Stimulated activated naive CD8-positive, alpha-beta T cell treated with anti-CD3 and anti-CD28 coated beads, Interleukin-15, amount 100 ng/mL, for 72 hours (primary cell): ENCODE data around the gene KCNQ1OT1.

ENCODE experiments used
- ATAC-seq: fragments of 150-1000 bp; cut with Tn5 transposase; 2 replicates; pipeline ENCODE4 v1.10.0; 2021; ENCODE audit warnings: mild to moderate bottlenecking, moderate library complexity
- DNase-seq, 2 donors: peaks; one replicate each; pipeline ENCODE4 v3.0.0; 2021 to 2022
- H3K27ac Mint-ChIP-seq, 2 donors: one replicate each; pipeline ENCODE4 v1.8.0; 2022; ENCODE audit warnings: mild to moderate bottlenecking in 2 of 2, mixed read lengths in 2 of 2, moderate library complexity in 2 of 2
- H3K27me3 Mint-ChIP-seq: one replicate; pipeline ENCODE4 v1.8.0; 2022; ENCODE audit warnings: mixed read lengths
- H3K4me1 Mint-ChIP-seq: one replicate; pipeline ENCODE4 v1.8.0; 2022; ENCODE audit warnings: mild to moderate bottlenecking, mixed read lengths
- H3K4me3 Mint-ChIP-seq, 2 donors: one replicate each; pipeline ENCODE4 v1.8.0; 2022; ENCODE audit warnings: mild to moderate bottlenecking in 2 of 2, mixed read lengths in 2 of 2, moderate library complexity in 1 of 2
- H3K9me3 Mint-ChIP-seq, 2 donors: one replicate each; pipeline ENCODE4 v1.8.0; 2022; ENCODE audit warnings: mixed read lengths in 2 of 2

Gene KCNQ1OT1

DNA sequence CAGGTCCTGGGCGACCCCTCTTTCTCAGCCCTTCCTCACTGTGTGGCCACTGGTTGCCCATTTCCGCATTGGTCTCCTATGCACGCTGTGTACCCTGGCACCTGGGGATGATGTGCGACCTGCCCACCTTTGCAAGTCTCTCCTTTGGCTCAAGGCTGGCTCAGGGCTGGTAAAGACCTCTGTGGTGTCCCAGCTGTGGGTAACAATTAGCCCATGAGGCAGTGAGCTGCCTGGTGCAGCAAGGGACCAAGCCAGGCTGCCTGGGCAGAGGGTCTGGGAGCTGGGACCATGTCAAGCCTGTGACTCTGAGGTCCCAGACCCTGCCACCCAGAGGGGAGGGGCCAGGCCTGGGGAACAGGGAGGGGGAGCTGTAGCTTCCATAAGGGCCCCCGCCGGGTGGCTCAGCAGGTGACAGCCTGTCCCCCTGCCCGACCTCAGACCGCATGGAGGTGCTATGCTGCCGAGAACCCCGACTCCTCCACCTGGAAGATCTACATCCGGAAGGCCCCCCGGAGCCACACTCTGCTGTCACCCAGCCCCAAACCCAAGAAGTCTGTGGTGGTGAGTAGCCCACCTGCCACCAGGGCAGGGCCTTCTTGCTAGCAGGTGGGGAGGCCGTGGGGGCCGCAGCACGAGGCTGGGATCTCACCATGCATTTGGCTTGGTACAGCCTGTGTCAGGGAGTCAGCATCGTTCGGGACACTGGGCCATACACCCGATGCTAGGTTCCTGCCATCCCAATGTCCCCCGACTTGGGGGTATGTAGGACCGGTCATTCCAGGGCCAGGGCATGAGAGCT, 112.5 kb downstream of the KCNQ1OT1 start:
- Mint-ChIP-seq H3K4me3 (no peak overlapping the region), H3K27me3 (no peaks in the 10 kb centered on the region), H3K4me1 (no peaks in the 10 kb centered on the region), H3K27ac (peak overlapping the region in 1 of 2 donors; percentile 77), H3K9me3 (no peaks in the 10 kb centered on the region)
- ATAC-seq (no peak), DNase-seq (peak in 1 of 2 donors; percentile 6)

DNA sequence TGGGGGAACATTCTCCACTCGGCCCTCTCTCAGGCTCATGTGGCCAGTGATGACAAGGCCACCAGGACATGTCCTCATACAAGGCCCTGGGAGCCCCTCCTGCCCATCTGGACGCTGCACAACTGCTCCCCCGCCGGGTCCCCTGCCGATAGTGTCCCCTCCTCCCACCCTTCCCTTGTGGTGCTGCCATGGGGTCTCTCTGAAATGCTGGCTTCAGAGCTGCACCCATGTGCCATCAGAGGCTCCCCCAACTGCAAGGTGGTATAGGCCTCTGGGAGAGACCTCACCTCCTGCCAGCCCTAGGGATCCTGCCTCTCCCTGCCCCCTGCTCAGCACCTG, 113.0 kb downstream of the KCNQ1OT1 start:
- DNase-seq, result no peak
- Mint-ChIP-seq H3K4me1 (no peaks in the 10 kb centered on the region), H3K9me3 (no peaks in the 10 kb centered on the region), H3K27me3 (no peaks in the 10 kb centered on the region), H3K4me3 (no peak overlapping the region), H3K27ac (no peak overlapping the region)
- no peak for ATAC-seq

DNA sequence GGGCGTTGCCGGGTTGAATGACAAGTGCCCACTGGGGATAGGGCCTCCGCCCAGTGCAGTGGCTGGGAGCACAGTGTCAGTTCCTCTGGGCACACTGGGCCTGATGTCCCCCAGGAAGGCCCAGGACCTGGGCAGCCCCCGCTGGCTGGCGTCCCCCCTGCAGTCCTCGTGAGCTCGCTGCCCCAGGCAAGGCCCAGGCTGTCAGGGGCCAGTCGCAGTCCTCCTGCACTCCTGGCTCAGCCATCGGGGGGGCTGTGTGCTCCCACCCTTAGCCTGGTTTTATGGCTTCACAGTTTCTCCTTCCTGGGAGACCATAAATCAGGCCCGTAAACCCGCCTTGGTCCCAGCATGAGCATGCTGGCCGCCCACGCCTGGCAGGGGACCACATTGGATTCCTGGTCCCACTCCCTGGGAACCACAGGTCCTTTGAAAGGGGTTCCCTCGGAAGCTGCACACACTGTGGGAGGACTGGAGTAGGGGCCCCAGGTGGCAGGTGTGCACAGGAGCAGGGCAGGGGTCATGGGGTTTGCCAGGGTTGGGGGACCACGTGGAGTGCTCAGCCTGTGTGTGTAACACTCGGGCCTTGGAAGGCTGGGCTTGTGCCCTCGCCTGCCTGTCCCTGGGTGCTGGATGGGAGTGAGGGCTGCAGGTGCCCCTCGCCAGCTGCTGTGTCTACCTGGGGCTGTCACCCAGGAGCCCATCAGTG, 113.6 kb downstream of the KCNQ1OT1 start:
- Mint-ChIP-seq H3K27ac (no peak overlapping the region), H3K4me1 (no peaks in the 10 kb centered on the region), H3K4me3 (no peak overlapping the region), H3K27me3 (no peaks in the 10 kb centered on the region), H3K9me3 (no peaks in the 10 kb centered on the region)
- ATAC-seq (no peak), DNase-seq (no peak)

DNA sequence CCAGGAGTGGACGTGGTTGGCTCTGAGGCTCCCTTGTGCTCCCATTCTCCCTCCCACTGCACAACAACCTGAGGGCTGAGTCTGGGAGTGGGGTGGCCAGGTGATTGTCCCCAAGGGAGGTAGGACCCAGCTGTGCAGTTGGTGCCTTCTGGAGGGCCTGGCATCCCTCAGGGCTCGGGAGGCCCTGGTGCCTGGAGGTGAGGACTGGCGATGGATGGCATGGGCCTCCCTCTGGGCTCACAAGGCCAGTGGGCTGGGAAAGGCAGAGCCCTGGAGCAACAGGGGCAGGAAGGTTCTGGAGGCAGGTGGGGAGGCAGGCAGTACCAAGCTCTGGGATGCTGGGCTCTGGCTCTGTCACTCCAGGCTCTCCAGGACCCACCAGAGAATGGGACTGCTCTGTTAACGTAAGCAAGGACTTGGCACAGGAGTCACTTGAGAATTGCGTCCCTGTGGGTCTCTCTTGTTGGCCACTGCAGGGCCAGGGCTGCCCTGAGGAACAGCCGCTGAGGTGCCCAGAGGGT, 114.2 kb downstream of the KCNQ1OT1 start:
- H3K4me1 Mint-ChIP-seq, result no peaks in the 10 kb centered on the region
- ATAC-seq (no peak), DNase-seq (no peak)
- no peak overlapping the region for H3K27ac Mint-ChIP-seq
- H3K4me3 Mint-ChIP-seq, result no peak overlapping the region
- no peaks in the 10 kb centered on the region for H3K27me3 Mint-ChIP-seq
- H3K9me3 Mint-ChIP-seq, result no peaks in the 10 kb centered on the region

DNA sequence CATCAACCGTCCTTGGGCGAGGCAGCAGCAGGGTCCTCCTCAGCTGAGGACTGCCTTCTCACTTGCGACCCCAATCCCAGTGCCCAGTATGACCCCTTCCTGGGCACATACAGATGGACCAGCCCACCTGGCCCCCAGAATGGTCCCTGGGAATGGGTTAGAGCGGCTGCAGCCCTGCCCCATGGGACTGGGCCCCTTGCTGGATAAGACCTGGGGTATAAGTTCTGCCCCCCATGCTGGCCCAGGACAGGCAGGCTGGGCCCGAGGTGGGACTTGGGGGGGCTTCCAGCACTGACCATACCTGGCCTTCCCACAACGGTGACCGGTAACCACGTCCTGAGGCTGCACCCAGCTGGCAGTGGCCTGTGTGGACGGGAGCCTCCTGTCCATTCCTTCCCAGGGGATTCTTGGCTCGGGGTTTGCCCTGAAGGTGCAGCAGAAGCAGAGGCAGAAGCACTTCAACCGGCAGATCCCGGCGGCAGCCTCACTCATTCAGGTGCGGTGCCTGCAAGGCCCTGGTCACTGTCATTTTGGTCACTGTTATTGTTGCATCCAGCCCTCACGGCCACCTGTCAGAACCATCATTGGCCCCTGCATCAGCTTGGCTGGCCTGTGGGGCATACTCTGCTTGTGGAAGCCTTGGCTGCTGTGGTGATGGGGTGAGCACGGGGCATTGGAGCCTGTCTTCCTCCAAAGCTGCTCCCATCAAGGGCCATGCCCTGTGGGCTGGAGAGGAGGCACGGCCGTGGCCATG, 114.8 kb downstream of the KCNQ1OT1 start:
- no peak overlapping the region for H3K4me3 Mint-ChIP-seq
- DNase-seq (peak in 1 of 2 donors; percentile 5), ATAC-seq (no peak)
- H3K4me1 Mint-ChIP-seq, result no peaks in the 10 kb centered on the region
- H3K27ac Mint-ChIP-seq, result no peak overlapping the region
- H3K9me3 Mint-ChIP-seq, result no peaks in the 10 kb centered on the region
- H3K27me3 Mint-ChIP-seq, result no peaks in the 10 kb centered on the region

DNA sequence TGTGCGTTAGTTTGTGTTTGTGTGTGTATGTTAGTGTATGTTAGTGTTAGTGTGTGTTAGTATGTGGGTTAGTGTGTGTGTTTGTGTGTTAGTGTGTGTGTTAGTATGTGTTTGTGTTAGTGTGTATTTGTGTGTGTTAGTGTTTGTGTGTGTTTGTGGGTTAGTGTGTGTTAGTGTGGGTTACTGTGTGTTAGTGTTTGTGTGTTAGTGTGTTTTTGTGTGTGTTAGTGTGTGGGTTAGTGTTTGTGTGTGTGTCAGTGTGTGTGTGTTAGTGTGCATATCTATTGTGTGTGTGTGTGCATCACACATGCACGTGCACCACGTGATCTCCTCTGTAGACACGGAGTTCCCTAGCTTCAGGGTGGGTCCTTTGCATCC, 115.4 kb downstream of the KCNQ1OT1 start:
- ATAC-seq (no peak), DNase-seq (no peak)
- no peak overlapping the region for H3K27ac Mint-ChIP-seq
- H3K4me3 Mint-ChIP-seq, result no peak overlapping the region
- no peaks in the 10 kb centered on the region for H3K27me3 Mint-ChIP-seq
- no peaks in the 10 kb centered on the region for H3K4me1 Mint-ChIP-seq
- no peaks in the 10 kb centered on the region for H3K9me3 Mint-ChIP-seq

DNA sequence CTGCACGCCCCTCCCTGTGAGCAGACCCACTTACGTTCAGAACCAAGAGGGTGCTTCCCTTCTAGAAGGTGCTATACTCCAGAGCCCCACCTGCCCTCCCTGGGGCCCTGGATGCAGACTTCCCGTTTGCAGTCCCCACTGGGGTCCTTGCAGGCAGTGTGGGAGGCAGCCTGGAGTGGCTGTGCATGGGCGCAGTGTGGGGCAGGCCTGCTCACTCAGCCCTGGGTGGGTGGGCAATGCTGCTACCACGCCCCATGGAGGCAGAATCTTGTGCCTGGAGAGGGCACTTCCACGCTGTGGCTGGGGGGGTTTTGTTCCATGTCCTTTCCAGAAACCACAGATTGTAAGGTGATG, 116.2 kb downstream of the KCNQ1OT1 start:
- H3K4me3 Mint-ChIP-seq, result no peak overlapping the region
- DNase-seq, result peak in 1 of 2 donors; percentile 6
- ATAC-seq, result no peak
- H3K27me3 Mint-ChIP-seq, result no peaks in the 10 kb centered on the region
- no peaks in the 10 kb centered on the region for H3K4me1 Mint-ChIP-seq
- no peak overlapping the region for H3K27ac Mint-ChIP-seq
- no peaks in the 10 kb centered on the region for H3K9me3 Mint-ChIP-seq

DNA sequence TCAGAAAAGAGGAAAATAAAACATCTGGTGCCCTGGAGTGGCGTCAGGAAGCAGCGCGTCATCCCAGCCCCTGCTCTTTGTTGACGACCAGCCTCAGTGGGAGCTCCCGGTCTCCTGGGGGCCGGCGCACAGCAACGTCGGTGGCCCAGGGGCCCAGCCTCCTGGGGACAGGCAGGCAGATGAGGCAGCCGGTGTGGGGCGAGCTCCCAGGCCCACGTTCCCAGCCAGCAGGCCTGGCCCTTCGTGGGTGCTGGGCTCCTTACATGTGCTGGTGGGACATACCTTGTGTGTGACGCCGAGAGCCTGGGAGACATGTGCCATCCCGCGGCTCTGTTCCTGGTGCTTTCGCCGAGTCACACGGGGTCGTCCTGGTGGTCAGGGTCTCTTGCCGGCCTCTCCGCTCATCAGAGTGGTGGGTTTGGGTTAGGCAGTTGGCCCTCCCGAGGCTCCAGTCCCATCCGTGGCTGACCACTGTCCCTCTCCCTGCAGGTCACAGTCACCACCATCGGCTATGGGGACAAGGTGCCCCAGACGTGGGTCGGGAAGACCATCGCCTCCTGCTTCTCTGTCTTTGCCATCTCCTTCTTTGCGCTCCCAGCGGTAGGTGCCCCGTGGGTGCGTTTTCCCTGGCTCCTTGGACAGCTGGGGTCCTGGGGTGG, 116.7 kb downstream of the KCNQ1OT1 start:
- DNase-seq, result peak in 1 of 2 donors; percentile 6
- Mint-ChIP-seq H3K27me3 (no peaks in the 10 kb centered on the region), H3K4me3 (no peak overlapping the region), H3K4me1 (no peaks in the 10 kb centered on the region), H3K9me3 (no peaks in the 10 kb centered on the region), H3K27ac (no peak overlapping the region)
- ATAC-seq, result no peak

DNA sequence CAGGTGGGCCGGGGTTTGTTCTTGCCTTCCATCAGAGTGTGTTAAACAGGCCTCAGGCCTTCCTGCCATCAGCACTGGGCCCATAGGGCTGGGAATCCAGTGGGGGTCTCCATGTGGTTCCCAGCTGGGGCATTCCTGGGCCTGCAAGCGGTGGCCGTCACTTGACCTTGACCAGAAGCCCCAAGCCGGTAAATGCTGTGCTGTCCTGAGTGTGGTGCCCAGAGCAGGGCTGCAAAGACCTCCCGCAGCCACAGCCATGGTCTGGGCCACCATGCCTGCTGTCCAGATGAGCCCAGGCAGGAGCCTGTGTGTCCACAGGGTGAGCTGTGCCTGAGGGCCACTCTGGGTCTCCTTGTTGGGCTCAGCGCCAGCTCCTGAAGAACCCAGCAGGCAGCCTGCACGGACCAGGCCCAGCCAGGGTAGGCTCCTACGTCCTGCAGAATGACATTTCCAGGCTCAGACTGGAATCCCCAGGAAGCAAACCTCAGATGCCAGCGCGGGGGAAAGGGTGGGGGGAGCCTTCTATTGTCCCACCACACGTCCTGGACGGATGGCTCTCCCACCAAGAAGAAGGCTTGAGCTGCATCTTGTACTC, 117.3 kb downstream of the KCNQ1OT1 start:
- DNase-seq, result peak in 1 of 2 donors; percentile 7

DNA sequence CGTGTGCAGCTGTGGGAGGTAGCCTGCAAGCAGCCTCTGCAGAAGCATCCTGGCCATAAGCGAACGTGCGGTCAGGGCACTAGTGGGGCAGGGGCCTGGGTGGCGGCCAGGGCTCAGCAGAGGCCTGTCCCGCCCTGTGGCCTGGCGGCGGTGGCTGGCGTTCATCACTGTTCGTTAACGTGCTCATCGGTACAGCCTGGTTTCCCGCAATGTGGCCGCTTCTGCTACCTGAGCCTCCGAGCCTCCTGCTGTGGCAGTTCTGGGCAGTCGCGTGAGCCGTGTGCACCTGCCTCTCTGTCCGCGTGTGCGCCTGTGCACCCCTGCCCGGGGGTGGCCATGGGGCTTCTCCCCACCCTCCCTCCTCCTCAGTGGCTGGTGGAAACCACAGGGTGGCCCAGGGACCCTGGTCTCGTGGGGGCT, 117.9 kb downstream of the KCNQ1OT1 start:
- no peak for ATAC-seq

More for the DNA sequence above, 117.3 kb downstream of the KCNQ1OT1 start:
- H3K27me3 Mint-ChIP-seq, result no peaks in the 10 kb centered on the region
- no peaks in the 10 kb centered on the region for H3K4me1 Mint-ChIP-seq
- H3K27ac Mint-ChIP-seq, result no peak overlapping the region
- H3K9me3 Mint-ChIP-seq, result no peaks in the 10 kb centered on the region
- no peak overlapping the region for H3K4me3 Mint-ChIP-seq
- no peak for ATAC-seq

DNA sequence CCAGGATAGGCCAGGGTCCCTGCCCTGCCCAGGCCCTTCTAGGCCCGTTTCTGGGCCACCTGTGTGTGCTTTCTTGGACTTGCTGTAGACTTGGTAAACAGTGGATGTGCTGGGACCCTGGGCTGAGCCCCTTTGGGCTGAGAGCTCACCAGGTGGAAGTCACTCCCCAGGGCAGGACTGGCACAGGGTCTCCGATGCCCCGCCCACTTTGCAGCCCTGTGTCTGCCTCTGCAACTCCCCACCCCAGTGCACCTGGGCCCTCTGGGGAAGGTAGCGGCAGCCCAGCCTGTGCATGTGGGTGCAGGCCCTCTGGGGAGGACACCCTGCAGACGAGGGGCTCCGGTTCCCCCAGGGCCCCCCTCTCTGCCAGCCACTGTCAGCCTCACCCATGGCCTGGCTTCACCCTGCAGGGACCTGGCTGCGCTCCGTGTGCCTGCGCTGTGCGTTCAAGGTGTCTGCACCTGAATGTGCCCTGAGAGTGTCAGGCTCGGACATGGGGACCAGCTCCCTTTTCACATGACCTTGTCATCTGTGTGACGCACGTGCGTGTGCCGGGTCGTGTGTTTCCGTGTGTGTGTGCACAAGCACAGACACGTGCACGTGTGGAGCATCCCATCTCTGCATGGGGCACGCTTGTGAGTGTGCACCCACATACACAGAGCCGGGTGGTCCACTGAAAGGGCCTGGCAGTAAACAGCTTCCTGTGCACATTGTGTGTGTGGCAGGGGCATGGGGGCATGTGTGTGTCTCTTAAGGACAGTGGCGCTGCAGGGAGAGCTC, 118.5 kb downstream of the KCNQ1OT1 start:
- ATAC-seq (peak; percentile 8), DNase-seq (peak in 1 of 2 donors; percentile 7)
- H3K27ac Mint-ChIP-seq, result no peak overlapping the region
- H3K9me3 Mint-ChIP-seq, result no peaks in the 10 kb centered on the region
- H3K4me3 Mint-ChIP-seq, result no peak overlapping the region
- H3K4me1 Mint-ChIP-seq, result no peaks in the 10 kb centered on the region
- no peaks in the 10 kb centered on the region for H3K27me3 Mint-ChIP-seq

More for the DNA sequence above, 117.9 kb downstream of the KCNQ1OT1 start:
- no peak overlapping the region for H3K27ac Mint-ChIP-seq
- no peak overlapping the region for H3K4me3 Mint-ChIP-seq
- H3K9me3 Mint-ChIP-seq, result no peaks in the 10 kb centered on the region
- no peaks in the 10 kb centered on the region for H3K4me1 Mint-ChIP-seq
- DNase-seq, result no peak
- no peaks in the 10 kb centered on the region for H3K27me3 Mint-ChIP-seq

DNA sequence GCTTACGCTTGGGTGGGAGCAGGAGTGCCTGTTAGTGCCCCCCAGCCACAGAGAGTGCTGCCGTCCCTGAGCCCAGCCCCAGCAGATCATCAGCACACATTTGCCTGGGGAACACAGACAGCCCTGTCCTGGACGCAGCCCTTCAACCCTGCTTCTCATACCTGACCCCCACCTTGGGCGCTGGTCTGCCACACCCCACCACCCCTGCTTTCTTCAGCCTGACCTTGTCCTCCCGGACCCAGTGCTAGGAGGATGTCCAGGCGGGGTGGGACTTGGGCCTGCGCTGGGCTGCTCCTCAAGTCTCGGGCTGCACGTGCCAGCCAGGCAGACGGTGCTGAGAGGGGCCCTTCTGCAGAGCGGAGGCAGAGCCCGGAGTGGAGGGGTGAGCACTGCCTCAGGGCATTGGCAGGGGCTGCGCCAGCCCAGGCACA, 119.2 kb downstream of the KCNQ1OT1 start:
- H3K4me3 Mint-ChIP-seq, result no peak overlapping the region
- peak in 1 of 2 donors; percentile 6 for DNase-seq
- H3K9me3 Mint-ChIP-seq, result no peaks in the 10 kb centered on the region
- no peak for ATAC-seq
- H3K4me1 Mint-ChIP-seq, result no peaks in the 10 kb centered on the region
- no peaks in the 10 kb centered on the region for H3K27me3 Mint-ChIP-seq
- H3K27ac Mint-ChIP-seq, result no peak overlapping the region

DNA sequence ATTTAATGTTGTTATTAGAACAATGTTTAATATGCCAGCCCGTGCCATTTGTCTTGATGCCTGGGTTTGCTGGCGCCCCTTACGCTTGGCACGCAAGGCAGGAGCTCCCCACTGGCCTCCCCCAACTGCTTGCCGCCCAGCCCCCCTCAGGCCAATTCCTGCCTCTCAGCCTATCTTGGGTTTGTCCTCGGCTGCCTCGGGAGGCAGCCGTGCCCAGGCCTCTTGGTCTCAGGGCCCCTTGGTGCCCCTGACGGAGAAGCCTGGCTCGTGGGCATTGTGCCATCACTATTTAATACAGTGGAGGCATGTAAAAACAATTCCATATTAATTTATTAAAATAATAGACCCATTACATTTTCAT, 119.8 kb downstream of the KCNQ1OT1 start:
- no peak for ATAC-seq
- H3K4me3 Mint-ChIP-seq, result no peak overlapping the region
- H3K27ac Mint-ChIP-seq, result no peak overlapping the region
- no peaks in the 10 kb centered on the region for H3K9me3 Mint-ChIP-seq
- no peaks in the 10 kb centered on the region for H3K4me1 Mint-ChIP-seq
- no peak for DNase-seq
- H3K27me3 Mint-ChIP-seq, result no peaks in the 10 kb centered on the region

DNA sequence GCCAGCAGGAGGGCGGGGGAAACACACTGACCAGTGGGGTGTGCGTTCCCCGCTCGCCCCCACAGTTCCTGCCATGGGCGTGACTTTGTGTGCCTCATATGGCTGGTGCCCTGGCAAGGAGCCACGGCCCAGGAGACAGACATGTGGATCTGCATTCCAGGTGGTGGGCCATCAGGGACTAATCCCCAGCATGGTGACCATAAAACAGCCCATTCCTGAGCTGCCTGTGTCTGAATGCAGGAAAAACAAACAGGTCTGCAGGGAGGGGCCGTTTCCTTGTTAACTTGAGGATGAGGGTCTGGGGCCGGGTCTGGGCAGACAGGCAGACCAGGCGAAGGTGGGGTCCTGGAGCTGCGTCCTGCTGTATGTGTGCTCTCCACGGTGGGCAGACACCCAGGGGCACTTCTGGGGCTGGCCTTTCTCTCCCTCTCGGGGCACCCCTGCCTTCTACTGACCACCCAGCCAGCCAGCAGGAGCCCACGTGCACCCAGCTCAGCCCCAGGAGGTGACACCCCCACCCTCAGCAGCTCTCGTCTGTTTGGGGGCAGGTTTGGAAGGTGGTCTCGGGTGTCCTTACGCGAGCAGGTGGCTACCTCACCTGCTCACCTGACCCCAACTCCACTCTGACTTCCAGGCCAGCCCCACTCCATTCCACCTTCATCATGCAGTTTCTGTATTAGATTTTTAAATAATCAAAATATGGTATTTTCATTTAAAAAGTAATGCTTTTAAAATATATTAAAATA, 120.3 kb downstream of the KCNQ1OT1 start:
- Mint-ChIP-seq H3K4me1 (no peaks in the 10 kb centered on the region), H3K27me3 (no peaks in the 10 kb centered on the region), H3K4me3 (no peak overlapping the region), H3K27ac (peak overlapping the region in 1 of 2 donors; percentile 55), H3K9me3 (no peaks in the 10 kb centered on the region)
- DNase-seq (peak in 1 of 2 donors; percentile 7), ATAC-seq (no peak)
